GM21717 (cell line): ENCODE results near the gene WIPF3.

Experiments used
- ATAC-seq: cut with Tn5 transposase; IDR thresholded peaks from one replicate; pipeline ENCODE4 v1.9.1; 2021; ENCODE audit warnings: mild to moderate bottlenecking, moderate library complexity; ENCODE audit not compliant: unreplicated experiment

Gene WIPF3

DNA sequence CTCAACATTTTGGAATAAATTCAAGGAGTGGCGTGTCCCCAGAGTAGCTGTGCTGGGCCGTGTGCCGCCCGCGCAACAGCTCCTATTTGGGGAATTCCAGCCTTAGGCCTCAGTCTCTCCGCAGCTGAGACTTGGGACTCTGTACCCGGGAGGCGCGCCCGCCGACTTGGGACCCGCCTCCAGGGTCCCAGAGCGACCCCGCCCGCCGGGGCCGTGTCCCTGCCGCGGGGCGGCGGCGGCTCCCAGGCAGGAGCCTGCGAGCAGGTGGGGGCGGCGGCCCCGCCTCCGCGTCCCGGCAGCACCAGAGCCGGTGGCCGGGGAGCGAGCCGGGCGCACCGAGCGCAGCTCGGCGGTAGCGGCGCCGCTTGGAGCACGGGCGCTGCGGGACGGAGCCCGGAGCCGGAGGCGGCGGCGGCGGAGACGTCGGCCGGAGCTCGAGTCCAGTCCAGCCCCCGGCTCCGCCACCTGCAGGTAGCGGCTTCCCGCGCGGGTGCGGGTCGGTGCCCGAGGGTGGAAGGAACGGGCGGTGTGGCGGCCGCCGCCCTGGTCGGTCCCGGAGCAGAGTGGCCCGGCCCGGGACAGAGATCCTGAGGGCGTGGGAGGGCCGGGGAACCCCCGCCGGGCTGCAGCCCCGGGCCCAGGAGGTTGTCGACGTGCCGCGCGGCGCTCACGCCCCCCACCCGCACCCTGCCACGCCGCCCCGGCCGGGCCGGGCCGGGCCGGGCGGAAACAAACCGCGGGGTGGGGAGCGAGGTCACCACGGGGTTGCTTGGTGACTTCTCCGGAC is at the start of gene WIPF3:
Gene WIPF3, plus strand, starts transcription at position 301 of the 787 bp plus-strand sequence. CDS start 28,217 bp downstream, outside the sequence.
- no peak for ATAC-seq

DNA sequence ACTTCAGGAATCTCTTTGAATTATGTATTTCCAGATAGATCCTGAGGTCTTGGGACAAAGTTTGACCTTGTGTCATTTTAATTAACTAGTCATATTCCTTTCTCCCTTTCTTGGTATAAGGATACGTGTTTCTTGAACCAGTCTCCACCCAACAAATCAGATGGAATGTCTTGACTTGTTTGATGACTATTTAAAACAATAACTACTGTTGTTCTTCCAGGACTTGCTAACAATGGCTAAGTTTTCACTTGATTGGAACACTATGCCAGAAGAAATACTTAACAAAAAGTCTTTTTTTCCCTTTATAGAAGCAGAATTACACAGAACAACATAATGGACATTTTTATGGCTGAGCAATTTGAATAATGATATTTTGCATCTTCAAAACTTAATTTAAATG is 43.0 kb upstream of the WIPF3 start:
- ATAC-seq: no peak

DNA sequence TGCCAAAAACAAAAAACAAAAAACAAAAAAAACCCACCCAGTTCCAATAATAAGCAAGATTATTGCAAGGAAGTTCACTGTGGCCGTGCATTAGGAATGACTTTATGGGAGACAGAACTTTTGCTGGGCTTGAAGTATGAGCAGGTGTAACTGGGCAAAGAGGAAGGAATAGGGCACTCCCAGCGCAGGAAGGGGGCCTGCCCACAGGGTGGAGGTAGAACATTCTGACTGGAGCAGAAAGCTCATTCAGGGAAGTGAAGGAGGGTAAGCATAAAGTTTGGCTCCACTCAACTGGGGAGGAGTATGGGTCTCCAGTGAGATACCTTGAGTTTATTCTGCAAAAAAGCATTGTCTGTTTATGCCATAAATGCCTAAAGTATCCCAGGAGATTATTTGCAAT is 42.1 kb upstream of the WIPF3 start:
- ATAC-seq: no peak

GRCh38 chr7:29765490-29765889 is 40.8 kb upstream of the WIPF3 start:
- no peak for ATAC-seq

GRCh38 chr7:29770371-29770770 is 35.9 kb upstream of the WIPF3 start:
- ATAC-seq: no peak

- ATAC-seq: no peak
Observed at GRCh38 chr7:29771081-29771816, 35.1 kb upstream of the WIPF3 start.

GRCh38 chr7:29779017-29779416 is 27.3 kb upstream of the WIPF3 start:
- no peak for ATAC-seq

DNA sequence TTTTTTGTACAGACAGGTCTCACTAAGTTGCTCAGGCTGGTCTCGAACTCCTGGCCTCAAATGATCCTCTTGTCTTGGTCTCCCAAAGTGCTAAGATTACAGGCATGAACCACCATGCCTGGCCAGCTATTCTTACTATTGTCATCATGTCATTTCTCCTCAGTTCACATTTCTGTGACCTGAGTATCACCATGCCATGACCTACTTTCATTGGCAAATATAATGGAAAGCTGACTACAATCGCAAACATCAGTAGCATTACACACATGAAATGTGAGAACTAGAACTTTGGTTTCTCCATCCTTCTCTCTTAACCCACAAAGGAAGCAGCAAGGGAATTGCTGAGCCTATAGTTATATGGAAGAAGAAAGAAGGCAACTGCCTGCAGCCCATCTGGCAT is 26.0 kb upstream of the WIPF3 start:
- no peak for ATAC-seq

DNA sequence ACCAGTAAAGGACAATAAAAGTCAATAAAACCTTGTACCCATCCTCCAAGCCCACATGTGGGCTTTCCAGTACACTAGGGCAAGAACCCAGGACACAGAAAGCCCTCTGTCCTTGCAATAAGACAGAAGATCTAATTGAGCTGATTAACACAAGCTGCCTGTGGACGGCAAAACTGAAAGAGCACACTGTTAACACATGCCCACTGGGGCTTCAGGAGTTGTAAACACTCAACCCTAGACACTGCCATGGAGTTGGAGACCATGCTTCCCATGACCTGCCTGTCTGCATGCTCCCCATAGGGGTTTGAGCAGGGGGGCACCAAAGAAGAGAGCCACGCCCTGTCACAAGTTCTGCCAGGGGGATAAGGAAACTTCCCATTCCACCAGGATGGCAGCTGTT is 22.6 kb upstream of the WIPF3 start:
- ATAC-seq: no peak

- no peak for ATAC-seq
Observed at GRCh38 chr7:29793507-29793906, 12.8 kb upstream of the WIPF3 start.

- no peak for ATAC-seq
Observed at GRCh38 chr7:29794959-29795629, 11.2 kb upstream of the WIPF3 start.

DNA sequence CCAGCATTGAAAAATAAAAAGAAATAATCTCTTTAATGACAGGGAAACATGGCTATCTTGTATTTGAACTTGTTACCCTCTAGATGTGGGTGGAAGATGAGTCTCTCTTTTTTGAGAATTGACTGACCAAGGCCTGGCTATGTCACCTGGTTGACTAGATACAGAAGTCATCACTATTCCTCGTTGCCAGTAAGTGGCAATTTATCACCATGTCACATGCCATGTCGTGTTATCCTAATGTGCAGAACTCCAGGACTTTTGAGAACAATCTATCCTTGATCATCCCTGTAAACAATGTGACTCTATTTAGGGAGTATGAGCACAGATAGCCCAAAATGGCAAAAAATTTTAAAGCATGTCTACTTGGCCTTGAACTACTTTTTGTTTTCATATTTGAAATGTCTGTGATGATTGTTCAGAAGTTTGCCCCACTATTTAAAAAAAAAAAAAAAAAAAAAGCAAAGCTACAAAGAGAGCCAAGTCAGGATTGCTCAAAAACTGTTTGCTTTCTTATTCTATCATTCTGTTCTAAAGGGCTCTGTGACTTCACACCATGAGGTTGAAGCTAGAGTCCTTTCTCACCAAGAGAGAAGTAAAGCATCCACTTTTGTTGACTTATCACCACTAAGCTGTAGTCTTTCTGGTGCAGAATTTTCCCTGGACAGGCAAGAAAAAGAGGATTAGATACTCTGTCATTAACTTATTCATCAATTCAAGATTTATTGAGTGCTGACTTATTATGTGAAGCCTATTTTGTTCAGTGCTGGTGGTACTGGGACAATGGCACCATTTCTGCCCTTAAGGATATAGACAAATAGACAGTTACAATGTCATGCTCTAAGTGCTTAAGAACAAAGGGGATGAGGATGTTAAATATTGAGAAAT is 10.4 kb upstream of the WIPF3 start:
- no peak for ATAC-seq

GRCh38 chr7:29797112-29797944 is 9.0 kb upstream of the WIPF3 start:
- ATAC-seq: no peak

- no peak for ATAC-seq
Observed at GRCh38 chr7:29798422-29798821, 7.9 kb upstream of the WIPF3 start.

DNA sequence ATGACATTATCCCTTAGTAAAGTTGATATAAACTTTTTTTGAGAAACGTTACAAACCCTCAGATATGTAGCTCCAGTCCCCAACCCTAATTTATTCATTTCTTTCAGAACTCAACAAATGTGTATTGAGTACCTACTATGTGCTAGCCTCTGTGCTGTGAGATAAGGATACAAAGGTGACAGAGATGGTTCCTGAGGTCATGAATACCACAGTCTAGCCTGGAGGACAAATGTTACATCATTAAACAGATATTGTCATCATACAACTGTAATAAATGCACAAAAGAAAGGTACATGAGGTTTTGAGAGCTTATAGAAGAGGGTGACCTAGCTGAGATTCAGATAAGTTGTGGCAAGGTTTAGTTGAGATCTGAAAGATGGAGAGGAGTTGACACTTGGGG is 4.4 kb upstream of the WIPF3 start:
- no peak for ATAC-seq

- no peak for ATAC-seq
Observed at GRCh38 chr7:29805031-29805430, 1.3 kb upstream of the WIPF3 start.

- no peak for ATAC-seq
Observed at GRCh38 chr7:29805886-29806207, 461 bp upstream of the WIPF3 start.

- ATAC-seq: no peak
Observed at GRCh38 chr7:29806995-29807841, 910 bp downstream of the WIPF3 start.
